ENCODE data around the gene LRRC59.
"Not testable (repeated sequence)": the region's sequence is repeated elsewhere in the genome, so short reads cannot be mapped to it uniquely, and the experiment has no call there.

LRRC59 gene

DNA sequence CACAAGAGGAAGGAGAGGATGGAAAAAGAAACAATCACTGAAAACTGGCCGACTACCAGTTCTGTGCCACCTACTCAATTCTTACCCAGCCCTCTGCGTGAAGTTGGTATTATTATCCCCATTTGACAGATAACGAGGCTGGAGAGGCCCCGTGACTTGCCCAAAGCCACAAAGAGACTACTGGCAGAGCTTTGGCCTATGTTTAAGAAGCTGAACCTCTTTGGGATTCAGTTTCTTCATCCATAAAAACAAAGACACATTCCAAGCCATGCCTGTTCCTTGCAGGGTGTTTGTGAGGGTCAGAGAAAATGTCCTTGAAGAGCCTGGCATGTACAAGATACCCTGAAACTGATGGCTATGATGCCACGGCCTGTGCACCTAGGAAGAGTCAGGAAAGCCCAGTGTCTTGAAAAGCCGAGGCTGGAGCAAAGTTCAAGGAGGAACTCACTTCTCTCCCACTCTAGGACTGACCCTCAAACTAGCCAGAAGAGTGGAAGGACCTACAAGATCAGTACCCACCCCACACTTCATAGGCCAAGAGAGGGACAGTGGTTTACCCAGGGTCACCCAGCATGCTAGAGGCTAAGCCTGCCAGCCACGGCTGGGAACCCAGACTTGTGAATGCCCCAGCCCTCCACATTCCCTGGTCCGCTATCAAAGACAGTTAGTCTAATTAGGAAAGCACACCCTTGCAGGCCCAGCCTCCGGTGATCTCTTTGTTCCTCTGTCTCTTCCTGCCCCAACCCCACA is 27.1 kb upstream of the LRRC59 start:
- no peak for DNase-seq

DNA sequence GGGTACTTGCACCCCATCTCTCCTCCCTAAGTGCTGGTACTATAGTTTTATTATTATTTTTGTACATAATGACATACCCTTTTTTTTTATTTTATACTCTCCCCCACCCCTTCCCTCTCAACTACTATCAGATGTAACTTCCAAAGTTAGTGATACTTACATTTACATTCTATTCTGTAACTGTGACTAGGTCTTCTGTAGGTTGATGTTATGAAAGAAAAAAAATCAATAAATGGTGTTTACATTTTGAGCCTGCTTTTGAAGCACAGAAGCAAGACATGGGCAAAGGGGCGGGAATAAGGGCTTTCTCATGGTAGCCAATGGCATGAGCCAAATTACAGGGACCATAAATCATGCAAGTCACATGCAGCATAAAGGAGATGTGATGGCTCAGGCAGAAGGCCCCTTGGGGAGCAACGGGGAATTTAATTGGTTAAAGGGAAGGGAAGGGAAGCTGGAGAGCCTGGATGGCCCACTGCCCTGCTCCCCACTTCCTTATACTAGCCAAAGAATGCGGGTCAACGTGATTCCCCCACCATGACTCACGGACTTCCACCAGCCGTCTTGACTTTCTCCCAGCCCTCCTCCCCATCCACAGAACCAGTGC is 26.3 kb upstream of the LRRC59 start:
- no peak for DNase-seq

DNA sequence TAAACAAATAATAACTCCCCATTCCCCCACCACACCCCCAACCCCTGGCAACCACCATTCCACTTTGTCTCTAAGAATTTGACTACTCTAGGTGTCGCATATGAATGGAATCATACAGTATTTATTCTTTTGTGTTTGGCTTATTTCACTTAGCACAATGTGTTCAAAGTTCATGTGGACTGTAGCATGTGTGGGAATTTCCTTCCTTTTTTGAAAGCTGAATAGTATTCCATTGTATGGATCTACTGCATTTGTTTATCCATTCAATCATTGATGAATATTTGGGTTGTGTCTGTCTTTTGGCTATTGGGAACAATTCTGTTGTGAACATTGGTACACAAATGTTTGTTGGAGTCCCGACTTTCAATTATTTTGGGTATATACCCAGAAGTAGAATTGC is 25.4 kb upstream of the LRRC59 start:
- DNase-seq, result no peak

DNA sequence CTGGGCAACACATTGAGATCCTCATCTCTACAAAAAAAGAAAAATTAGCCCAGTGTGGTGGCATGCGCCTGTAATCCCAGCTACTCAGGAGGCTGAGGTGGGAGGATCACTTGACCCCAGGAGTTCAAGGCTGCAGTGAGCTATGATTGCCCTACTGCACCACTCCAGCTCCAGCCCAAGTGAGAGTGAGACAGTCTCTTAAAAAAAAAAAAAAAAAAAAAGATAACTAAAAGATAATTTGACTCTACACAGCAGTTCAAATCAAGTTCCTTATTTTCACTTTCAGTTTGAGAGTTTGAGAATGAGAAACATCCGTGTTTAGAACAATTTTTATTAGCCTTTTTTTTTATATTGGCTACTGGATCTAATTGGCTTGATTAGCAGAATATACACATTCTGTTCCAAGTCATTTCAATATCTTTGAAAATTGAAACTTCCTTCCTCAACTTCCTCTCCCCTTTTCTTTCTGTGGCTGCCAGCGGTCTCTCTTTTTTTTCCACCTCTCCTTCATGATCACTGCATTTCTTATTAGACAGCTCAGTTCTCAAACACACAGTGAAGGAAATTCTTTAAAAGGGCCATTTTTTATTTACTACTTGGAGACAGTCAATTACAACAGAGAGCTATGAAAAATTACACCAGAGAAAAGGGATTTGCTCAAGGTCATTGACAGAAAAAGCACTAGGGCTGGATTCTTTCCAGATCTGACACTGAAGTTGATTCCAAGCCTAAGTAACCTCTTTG is 24.2 kb upstream of the LRRC59 start:
- peak; percentile 11 for DNase-seq

DNA sequence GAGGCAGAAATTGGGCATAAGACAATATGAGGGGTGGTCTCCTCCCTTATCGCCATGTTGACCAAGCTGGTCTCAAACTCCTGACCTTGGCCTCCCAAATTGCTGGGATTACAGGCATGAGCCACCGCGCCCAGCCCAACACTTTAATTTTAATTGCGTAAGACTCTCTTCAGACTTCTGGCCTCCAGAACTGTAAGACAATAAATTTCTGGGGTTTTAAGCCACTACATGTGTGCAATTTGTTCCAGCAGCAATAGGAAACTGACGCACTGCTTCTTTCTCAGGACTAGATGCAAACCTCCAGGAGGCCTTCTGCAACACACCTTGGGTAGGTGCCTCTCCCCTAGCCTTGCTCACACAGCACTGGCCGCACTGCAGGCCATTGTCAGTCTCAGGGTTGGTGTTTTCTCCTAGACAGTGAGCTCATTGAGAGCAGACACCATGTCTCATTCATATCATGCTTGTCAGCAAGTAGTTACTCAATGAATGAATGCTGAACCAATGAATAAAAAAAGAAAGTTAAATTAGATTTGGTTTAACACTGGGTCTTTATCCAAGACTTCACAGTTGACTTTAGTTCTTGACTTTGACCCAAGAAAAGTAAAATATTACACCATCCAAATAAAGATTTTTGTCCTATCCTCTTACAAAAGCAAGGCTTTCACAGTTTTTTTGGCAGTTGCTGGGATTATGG is 23.2 kb upstream of the LRRC59 start:
- no peak for DNase-seq

DNA sequence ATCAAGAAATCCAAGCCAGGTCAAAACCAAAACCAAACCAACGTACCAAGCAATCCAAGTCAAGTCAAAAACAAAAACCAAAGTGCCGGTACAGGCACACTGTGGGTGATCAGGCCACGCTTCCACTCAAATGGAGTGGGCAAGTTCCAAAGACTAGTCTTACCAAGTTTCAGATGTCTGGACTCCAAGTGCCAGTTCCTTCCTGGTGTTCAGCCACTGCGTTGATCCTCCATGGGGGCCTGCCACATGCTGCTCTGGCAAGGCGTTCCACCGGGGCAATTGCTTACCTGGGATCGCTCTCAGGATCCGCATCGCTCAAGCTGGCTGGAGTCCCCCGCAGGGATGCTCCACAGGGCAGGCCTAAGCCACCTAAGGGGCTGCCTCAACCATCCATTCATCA is 22.3 kb upstream of the LRRC59 start:
- not testable (repeated sequence) for DNase-seq

DNA sequence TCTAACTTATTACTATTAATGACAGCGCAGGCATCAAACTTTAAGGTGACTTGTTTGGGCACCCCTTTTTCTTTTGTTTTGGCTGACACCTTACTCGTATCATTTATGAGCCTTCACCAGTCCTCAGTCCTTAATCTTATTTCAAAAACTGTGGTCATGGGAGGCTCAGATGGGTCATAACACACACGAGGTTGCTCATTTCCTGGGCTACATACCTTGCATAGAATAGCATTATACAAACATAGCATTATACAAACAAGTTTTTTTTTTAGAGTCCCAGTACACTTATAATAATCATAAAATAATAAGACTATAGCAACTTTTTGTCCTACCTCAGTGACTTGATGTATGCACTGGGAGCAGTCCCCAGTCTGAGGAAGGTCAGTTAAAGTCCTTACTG is 17.5 kb upstream of the LRRC59 start:
- no peak for DNase-seq

DNA sequence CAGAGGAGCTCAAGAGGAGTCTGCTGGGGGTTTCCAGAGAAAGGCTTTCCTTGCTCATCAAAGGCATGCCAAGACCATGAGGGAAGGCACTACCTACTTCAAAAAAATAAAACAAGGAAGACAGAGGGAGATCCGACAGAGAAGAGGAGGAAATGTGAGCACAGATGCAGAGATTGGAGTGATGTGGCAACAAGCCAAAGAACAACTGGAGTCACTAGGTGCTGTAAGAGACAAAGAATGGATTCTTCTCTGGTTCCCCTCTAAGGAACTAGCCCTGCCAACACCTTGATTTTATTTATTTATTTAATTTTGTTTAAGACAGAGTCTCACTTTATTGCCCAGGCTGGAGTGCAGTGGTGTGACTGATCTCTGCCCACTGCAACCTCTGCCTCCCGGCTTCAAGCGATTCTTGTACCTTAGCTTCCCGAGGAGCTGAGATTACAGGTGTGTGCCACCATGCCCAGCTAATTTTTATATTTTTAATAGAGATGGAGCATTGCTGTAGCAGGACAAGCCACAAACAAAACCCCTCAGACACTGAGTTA is 14.9 kb upstream of the LRRC59 start:
- no peak for DNase-seq

DNA sequence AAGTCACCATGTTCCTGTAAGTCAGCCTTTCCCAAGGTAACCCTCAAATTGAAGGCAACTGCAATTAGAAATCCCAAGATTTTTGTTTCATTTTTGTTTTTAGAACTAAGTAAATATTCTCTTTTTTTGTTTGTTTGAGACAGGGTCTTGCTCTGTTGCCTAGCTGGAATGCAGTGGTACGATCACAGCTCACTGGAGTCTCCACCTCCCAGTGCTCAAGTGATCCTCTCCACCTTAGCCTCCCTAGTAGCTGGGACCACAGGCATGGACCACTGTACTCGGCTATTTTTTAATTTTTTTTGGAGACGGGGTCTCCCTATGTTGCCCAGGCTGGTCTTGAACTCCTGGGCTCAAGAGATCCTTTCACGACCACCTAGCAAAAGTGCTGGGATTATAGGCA is 10.6 kb upstream of the LRRC59 start:
- no peak for DNase-seq

DNA sequence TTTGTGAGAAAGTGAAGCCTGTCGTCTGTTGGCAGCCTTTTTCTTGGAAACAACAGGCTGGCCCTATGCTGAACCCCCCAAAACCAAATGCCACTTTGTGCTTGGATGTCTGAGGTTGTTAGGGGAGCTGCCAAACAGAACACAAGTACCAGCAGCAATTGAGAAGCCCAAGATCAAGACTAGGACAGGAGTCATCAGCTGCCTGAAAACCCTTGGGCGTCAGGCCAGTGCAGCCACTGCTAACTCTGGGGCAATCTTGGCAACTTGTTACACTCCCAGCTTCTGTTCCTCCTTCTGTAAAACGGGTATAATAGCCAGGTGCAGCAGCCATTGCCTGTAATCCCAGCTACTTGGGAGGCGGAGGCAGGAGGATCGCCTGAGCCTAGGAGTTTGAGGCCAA is 9.3 kb upstream of the LRRC59 start:
- DNase-seq, result no peak

DNA sequence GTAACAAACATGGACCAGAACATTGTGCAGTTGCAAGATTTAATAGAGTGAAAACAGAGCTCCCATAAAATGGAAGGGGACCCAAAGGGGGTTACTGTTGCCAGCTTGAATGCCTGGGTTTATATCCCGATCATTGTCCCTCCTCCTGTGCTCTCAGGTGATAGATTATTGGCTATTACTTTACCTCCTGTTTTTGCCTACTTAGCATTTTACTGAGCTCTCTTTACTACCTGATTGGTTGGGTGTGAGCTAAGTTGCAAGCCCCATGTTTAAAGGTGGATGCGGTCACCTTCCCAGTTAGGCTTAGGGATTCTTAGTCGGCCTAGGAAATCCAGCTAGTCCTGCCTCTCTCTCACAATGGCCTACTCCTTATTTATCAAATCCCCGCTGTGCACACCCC is 8.0 kb upstream of the LRRC59 start:
- DNase-seq, result not testable (repeated sequence)

DNA sequence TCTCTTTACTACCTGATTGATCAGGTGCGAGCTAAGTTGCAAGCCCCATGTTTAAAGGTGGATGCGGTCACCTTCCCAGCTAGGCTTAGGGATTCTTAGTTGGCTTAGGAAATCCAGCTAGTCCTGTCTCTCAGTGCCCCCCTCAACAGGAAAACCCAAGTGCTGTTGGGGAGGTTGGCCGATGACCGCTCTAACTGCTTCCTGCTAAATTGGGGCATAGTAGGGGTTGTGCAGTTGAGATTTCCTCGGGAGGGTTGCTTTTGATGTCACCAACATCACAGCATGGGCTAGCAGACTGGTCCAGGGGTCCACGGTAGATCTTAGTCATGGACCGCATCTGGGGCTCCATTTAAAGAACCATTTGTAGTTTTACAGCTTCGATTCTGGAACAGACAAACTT is 2.3 kb upstream of the LRRC59 start:
- DNase-seq, result not testable (repeated sequence)

DNA sequence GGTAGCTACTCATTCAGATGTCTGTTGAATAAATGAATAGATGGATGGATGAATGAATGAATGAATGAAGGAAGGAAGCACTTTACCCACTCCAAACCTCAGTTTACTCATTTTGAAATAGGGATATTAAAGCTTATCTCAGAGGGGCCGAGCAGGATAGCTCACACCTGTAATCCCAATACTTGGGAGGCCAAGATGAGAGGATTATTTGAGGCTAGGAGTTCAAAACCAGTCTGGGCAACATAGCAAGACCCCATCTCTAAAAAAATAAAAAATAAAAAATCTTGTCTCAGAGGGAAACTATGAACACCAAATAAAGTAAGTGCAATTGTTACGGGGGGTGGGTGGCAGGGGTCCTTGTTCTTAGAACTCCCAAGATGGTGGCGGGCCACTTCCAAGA is 1.3 kb upstream of the LRRC59 start:
- DNase-seq, result not testable (repeated sequence)

DNA sequence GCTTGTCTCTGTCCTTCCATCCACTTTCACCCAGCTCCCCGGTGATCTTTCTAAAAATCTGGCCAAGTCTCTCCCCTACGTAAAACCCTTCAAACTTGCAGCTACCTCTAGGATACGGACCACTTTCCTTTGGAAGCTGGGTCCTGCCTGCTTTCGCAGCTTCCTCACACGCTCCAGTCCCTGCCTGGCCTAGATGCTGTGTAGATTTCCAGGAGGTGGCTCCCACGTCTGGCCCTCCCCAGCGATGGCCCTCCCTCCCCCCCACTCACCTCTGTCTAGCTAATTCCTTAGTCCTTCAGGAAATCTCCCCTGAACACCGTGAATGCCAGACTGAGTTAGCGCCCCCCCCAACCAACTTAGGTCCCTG is 579 bp upstream of the LRRC59 start:
- no peak for DNase-seq

DNA sequence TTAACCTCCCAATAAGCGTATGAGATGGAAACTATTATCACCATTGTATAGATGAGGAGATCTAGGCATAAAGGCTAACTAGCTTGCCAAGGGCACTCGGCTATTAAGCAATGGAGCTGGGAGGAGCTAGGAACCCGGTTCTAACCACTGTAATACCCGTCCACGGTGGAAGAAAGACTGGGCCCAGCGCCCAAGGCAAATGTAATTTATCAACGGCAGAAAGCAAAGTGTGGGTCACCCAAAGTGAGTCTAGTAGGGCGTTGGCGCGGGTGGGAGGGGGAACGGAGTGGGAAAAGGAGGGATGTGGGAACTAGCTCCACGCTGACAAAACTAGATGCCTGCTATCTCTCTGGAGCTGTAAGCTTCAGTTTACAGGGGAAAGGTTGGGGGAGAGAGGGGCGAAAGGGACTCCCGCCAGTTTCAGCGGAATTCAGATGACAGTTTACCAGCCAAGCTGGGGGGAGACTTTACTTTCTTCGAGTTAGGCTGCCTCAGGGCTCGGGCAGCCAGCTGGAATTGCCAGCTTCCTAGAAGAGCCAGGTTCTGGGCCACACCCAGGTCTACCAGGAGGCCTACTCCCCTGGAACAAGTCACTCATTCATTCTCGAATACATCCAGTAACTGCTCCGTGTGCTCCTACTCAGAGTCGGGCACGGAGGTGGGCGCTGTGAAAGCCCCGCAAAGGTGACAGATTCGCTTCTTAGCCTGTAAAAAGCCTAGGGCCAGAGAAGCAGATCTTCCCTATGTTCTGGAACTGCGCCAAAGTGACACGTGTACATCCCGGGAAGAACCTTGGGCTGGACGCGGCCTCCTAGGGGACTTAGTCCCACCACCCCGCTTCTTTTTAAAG is 837 bp downstream of the LRRC59 start:
- DNase-seq, result peak; percentile 31

DNA sequence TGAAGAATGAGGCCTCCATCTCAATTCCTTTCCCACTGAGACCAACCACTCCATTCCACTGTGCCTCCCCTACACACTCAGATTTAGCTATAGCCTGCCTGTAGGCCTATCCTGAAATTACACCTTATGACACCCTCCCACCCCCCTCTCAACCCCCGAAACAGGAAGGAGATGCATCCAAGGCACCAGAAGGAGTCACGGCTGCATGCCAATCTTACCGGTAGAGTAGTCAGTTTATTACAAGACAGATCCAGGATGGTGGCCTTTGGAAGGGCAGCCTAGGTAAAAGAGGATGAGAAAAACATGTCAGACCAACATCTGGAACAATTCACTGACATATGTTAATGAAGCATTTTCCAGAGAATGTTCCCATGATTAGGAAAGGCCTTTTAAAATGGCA is 2.6 kb downstream of the LRRC59 start:
- DNase-seq, result no peak

DNA sequence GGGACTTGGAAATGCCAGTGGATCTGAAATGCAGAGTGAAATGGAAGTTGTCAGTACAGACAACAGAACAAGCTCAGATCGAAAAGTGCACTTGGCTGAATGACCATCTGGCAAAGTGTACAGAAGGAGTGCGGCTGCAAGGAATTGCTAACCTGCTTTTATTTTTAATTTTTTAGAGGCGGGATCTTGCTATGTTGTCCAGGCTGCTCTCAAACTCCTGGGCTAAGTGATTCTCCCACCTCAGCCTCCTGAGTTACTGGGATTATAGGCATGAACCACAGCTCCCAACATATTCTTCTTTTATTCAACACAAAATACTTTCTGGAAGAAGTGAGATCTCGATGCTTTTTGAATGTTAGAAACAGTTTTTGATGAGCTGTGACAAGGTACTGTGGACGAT is 3.6 kb downstream of the LRRC59 start:
- no peak for DNase-seq

DNA sequence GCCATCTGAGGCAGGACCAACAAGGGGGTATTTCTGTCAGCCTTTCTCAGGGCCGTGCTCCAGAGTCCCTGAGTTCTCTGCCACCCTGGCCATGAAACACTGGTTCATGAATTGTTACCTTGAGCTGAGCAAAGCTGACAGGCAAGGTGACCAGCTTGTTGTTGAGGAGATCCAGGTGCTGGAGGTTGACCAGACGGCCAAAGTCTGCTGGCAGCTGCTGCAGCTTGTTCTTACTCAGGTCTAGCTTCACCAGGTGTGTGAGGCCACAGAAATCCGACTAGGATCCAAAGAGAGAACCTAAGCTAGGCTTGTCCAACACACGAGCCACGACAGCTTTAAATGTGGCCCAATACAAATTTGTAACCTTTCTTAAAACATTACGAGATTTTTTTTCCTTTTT is 4.7 kb downstream of the LRRC59 start:
- no peak for DNase-seq

DNA sequence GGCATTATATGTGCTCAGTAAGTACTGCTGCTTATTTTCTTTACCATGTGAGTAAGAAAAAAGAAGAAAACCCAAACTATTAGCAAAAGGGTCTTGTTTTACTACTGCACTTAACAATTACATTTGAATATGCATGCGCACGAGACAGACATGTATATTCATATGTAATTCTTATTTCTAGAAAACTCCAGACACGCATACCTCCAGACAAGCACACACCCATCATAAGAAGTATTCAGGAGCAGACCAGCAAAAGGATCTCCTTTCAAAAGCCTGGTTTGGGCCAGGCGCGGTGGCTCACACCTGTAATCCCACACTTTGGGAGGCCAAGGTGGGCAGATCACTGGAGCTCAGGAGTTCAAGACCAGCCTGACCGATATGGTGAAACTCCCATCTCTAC is 7.8 kb downstream of the LRRC59 start:
- no peak for DNase-seq

DNA sequence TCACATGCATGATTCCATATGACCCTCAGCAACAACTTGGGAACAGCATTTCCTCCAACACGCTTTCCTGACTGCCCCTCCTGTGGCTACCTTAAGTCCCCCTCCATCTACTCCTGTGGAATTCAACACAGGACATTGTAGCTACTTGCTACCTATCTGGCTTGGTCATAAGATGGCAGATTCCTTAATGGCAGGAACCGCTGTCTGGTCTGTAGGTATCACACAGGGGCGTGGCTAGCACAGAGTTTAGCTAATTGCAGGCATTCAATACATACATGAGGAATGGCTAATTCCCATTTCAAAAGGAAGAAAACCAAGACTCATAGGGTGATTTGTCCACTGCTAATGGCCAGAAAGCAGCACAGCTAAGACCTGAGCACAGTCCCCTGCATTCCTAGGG is 8.6 kb downstream of the LRRC59 start:
- no peak for DNase-seq

DNA sequence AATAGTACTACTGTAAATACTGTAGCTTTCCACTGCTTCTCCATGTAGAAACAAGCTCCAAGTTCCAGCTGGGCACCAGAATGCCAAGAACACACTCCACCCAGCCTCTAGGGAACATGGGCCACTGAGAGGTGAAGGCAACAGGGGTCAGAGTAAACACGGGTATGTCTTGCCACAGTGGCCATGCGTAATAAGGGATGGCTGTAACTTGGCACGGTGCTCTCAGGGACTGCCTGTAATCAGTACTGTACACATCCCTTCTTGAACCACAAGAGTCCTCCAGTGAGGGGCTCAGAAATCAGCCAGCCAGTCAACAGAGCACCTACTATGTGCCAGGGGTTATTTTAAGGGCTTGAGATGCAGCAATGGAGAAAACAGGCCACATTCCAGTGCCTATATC is 10.8 kb downstream of the LRRC59 start:
- DNase-seq, result no peak

DNA sequence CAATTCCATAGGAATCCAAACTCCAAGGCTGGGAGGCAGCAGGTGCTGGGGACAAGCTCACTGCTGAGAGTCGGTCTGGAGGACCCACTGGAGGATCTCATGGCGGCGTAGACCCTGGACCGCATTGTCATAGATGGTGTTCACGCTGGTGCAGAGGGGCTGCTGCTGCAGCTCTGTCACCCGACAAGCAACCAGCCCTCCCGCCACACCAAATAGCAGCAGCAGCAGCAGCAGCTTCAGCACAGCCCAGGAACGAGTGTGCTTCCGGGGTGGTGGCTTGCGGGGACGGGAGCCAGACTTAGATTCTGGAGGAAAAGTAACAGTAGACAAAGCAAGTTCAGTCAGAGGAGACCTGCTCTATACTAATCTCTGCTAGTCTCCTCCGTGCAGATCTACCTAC is 14.4 kb downstream of the LRRC59 start:
- DNase-seq, result no peak

All from stimulated activated CD4-positive, alpha-beta T cell treated with anti-CD3 and anti-CD28 coated beads, Interleukin-15, amount 100 ng/mL, for 24 hours (primary cell).